Measurements from ENCODE around the gene LRMDA.

DNA sequence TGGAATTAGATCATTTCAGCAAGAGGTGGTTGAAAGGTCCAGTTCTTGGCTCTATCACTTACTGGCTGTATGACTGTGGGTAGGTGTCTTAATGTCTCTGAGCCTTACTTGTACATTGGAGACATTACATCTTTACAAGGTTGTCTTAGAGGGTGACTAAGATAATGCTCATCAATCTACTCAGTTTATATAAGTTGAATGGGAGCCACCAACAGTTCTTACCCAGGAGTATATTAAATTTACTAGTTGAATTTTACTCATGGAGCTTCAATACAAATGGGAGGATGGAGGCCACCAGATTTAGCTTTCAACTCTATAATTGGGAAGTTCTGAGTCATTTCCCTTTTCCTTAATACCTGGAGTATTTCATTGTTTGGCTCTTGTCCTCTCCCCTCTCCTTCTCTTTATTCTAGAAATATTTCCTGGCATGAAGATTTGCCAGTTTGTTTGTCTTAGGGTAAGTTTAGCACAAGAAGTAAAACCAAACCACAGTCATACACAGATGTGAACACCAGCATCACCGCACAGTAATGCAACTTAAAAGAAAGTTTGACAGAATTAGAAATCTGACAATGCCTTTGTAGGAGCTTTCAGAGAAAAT, 222.8 kb downstream of the LRMDA start:
- TF ChIP-seq, protein P1, sequence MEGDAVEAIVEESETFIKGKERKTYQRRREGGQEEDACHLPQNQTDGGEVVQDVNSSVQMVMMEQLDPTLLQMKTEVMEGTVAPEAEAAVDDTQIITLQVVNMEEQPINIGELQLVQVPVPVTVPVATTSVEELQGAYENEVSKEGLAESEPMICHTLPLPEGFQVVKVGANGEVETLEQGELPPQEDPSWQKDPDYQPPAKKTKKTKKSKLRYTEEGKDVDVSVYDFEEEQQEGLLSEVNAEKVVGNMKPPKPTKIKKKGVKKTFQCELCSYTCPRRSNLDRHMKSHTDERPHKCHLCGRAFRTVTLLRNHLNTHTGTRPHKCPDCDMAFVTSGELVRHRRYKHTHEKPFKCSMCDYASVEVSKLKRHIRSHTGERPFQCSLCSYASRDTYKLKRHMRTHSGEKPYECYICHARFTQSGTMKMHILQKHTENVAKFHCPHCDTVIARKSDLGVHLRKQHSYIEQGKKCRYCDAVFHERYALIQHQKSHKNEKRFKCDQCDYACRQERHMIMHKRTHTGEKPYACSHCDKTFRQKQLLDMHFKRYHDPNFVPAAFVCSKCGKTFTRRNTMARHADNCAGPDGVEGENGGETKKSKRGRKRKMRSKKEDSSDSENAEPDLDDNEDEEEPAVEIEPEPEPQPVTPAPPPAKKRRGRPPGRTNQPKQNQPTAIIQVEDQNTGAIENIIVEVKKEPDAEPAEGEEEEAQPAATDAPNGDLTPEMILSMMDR (conservative IDR thresholded peaks at IDR 0.05; ENCODE audit: low read depth, low read length), result no peak
- no peak for TF ChIP-seq EZH2phosphoT487 (IDR thresholded peaks at IDR 0.05; ENCODE audit: borderline replicate concordance, low read length)
- TF ChIP-seq EZH2 (IDR thresholded peaks at IDR 0.05; ENCODE audit: low read length, unreplicated experiment), result no peak
